IMR-90 (cell line): ENCODE measurements around the gene PCIF1. TPM values are rescaled to one million over a fixed set of nuclear protein-coding genes. Genes with fewer than 3 reads are reported as not detected.
"Not testable (repeated sequence)": the region's sequence is repeated elsewhere in the genome, so short reads cannot be mapped to it uniquely, and the experiment has no call there.

ENCODE experiments used
- ATAC-seq: fragments of 200-7000 bp; cut with Tn5 transposase; 2 replicates; pipeline ENCODE4 v1.9.1; 2020; ENCODE audit warnings: low read depth, mild to moderate bottlenecking, moderate library complexity
- BruUV-seq: library from RNA; stranded (reverse); fragments of 400-500 nt; replicated peaks from 2 replicates; lab custom pipeline; 2021; lab: Mats Ljungman, UMichigan
- CTCF ChIA-PET: fragments of 300-600 bp; formaldehyde crosslinking; extraction: SDS; loops from one replicate; lab custom pipeline; 2021; ENCODE audit warnings: antibody characterized with exemption; lab: Yijun Ruan, JAX
- POLR2A ChIA-PET: fragments of 300-600 bp; sonication (Branson Sonifier 250); formaldehyde crosslinking; loops from one replicate; lab custom pipeline; 2022; ENCODE audit warnings: antibody characterized with exemption; ENCODE audit not compliant: unreplicated experiment; lab: Charles Lee
- DNase-seq: peaks from one replicate; pipeline ENCODE4 v3.0.0; 2013
- H2AFZ ChIP-seq: replicated peaks from 2 replicates; pipeline ENCODE3; 2013; ENCODE audit warnings: low read length, mild to moderate bottlenecking; ENCODE audit not compliant: poor library complexity
- H2AK5ac ChIP-seq: 2 replicates; pipeline ENCODE4 v1.6.1; 2013; ENCODE audit warnings: low read depth, low read length, inconsistent platforms
- H2AK9ac ChIP-seq: replicated peaks from 2 replicates; pipeline ENCODE3; 2013; ENCODE audit warnings: mild to moderate bottlenecking, low read depth, low read length, moderate library complexity; ENCODE audit not compliant: poor library complexity
- H2BK120ac ChIP-seq: 2 replicates; pipeline ENCODE4 v1.6.1; 2013; ENCODE audit warnings: low read depth, low read length, inconsistent platforms
- H2BK15ac ChIP-seq: 3 replicates; pipeline ENCODE4 v1.6.1; 2013; ENCODE audit warnings: low read depth, low read length, inconsistent platforms
- H2BK20ac ChIP-seq: 2 replicates; pipeline ENCODE4 v1.6.1; 2013; ENCODE audit warnings: low read depth, mild to moderate bottlenecking, inconsistent platforms, low read length, moderate library complexity
- H2BK5ac ChIP-seq: 2 replicates; pipeline ENCODE4 v1.6.1; 2013; ENCODE audit warnings: mild to moderate bottlenecking, low read depth, low read length, inconsistent platforms; ENCODE audit not compliant: poor library complexity, severe bottlenecking
- H3K14ac ChIP-seq: replicated peaks from 2 replicates; pipeline ENCODE4 v1.6.1; 2013; ENCODE audit warnings: low read depth, low read length, inconsistent platforms
- H3K18ac ChIP-seq: 2 replicates; pipeline ENCODE4 v1.6.1; 2013; ENCODE audit warnings: low read depth, low read length, control low read depth
- H3K23ac ChIP-seq: 2 replicates; pipeline ENCODE4 v1.6.1; 2013; ENCODE audit warnings: low read depth, low read length, inconsistent platforms
- H3K27ac ChIP-seq: 2 replicates; pipeline ENCODE4 v1.5.1; 2013; ENCODE audit warnings: mild to moderate bottlenecking, control low read depth, low read length; ENCODE audit not compliant: insufficient read depth
- H3K27me3 ChIP-seq: 2 replicates; pipeline ENCODE4 v1.6.1; 2013; ENCODE audit warnings: low read length; ENCODE audit not compliant: control insufficient read depth, insufficient read depth
- H3K36me3 ChIP-seq: 2 replicates; pipeline ENCODE4 v1.6.1; 2013; ENCODE audit warnings: low read length, mixed read lengths; ENCODE audit not compliant: control insufficient read depth, insufficient read depth
- H3K4ac ChIP-seq: 2 replicates; pipeline ENCODE4 v1.6.1; 2013; ENCODE audit warnings: low read depth, low read length, inconsistent platforms
- H3K4me1 ChIP-seq: 2 replicates; pipeline ENCODE4 v1.6.1; 2013; ENCODE audit warnings: low read length, mixed read lengths; ENCODE audit not compliant: control insufficient read depth, insufficient read depth
- H3K4me2 ChIP-seq: 2 replicates; pipeline ENCODE4 v1.6.1; 2013; ENCODE audit warnings: low read depth, mild to moderate bottlenecking, control low read depth, low read length, moderate library complexity
- H3K4me3 ChIP-seq: 2 replicates; pipeline ENCODE4 v1.5.1; 2013; ENCODE audit warnings: low read depth, mild to moderate bottlenecking, control low read depth, low read length, moderate library complexity; ENCODE audit not compliant: insufficient read depth
- H3K56ac ChIP-seq: 2 replicates; pipeline ENCODE4 v1.6.1; 2013; ENCODE audit warnings: low read length, inconsistent platforms; ENCODE audit not compliant: insufficient read depth; ENCODE audit errors: extremely low read depth
- H3K79me1 ChIP-seq, 2 experiments: 2 replicates each; pipeline ENCODE4 v1.6.1; 2013; ENCODE audit warnings: low read length in 2 of 2, inconsistent platforms in 1 of 2, low read depth in 1 of 2
- H3K9ac ChIP-seq: 2 replicates; pipeline ENCODE4 v1.6.1; 2013; ENCODE audit warnings: low read depth, low read length, control low read depth
- H3K9me1 ChIP-seq: 2 replicates; pipeline ENCODE4 v1.6.1; 2013; ENCODE audit warnings: low read length, inconsistent platforms; ENCODE audit not compliant: insufficient read depth
- H3K9me3 ChIP-seq: 2 replicates; pipeline ENCODE4 v1.6.1; 2013; ENCODE audit warnings: low read length; ENCODE audit not compliant: control insufficient read depth, insufficient read depth
- H4K20me1 ChIP-seq: 2 replicates; pipeline ENCODE4 v1.6.1; 2013; ENCODE audit warnings: low read length, inconsistent platforms; ENCODE audit not compliant: insufficient read depth
- H4K5ac ChIP-seq: 2 replicates; pipeline ENCODE4 v1.6.1; 2013; ENCODE audit warnings: mild to moderate bottlenecking, low read depth, low read length, control low read depth
- H4K8ac ChIP-seq, 2 experiments: 2 replicates each; pipeline ENCODE4 v1.6.1; 2013; ENCODE audit warnings: low read depth in 2 of 2, low read length in 2 of 2, control low read depth in 1 of 2, inconsistent platforms in 1 of 2
- H4K91ac ChIP-seq: 2 replicates; pipeline ENCODE4 v1.6.1; 2013; ENCODE audit warnings: low read depth, low read length, inconsistent platforms; ENCODE audit not compliant: insufficient read depth
- CHD1 ChIP-seq: IDR thresholded peaks from 2 replicates; pipeline ENCODE4 v1.6.1; 2012; ENCODE audit warnings: low read depth, low read length, improper control_type of control experiment
- MXI1 ChIP-seq: IDR thresholded peaks from 2 replicates; pipeline ENCODE4 v1.6.1; 2012; ENCODE audit warnings: low read depth, mild to moderate bottlenecking, low read length, moderate library complexity, borderline replicate concordance
- POLR2A ChIP-seq: IDR thresholded peaks from 2 replicates; pipeline ENCODE4 v1.6.1; 2012; ENCODE audit warnings: mild to moderate bottlenecking, low read depth, low read length
- SMC3 ChIP-seq: fragments of 150-350 bp; IDR thresholded peaks from 2 replicates; pipeline ENCODE4 v1.6.1; 2016; ENCODE audit warnings: low read depth, mild to moderate bottlenecking, antibody characterized with exemption, low read length, moderate library complexity
- WGBS, 2 experiments: methylation state at CpG; one replicate each; pipeline versions ENCODE4 v1.1.5 to v1.1.7; 2013; ENCODE audit warnings: missing lambda C conversion rate in 2 of 2; ENCODE audit not compliant: insufficient read length in 1 of 2; ENCODE audit errors: extremely low coverage in 2 of 2; 5-methylcytosine and 5-hydroxymethylcytosine counted together
- dilution Hi-C: fragments of 300-500 bp; cut with HindIII; formaldehyde crosslinking; loops from one replicate; pipeline ENCODE4 v1.14.3; 2018; ENCODE audit warnings: low sequenced_read_pairs; ENCODE audit not compliant: unreplicated experiment
- in situ Hi-C: fragments of 300-500 bp; cut with MboI; formaldehyde crosslinking; loops from 3 replicates; pipeline ENCODE4 v1.14.3; 2019; ENCODE audit warnings: low sequenced_read_pairs, inconsistent platforms, mixed read lengths
- intact Hi-C: fragments of 100-400 bp; cut with micrococcal nuclease; formaldehyde crosslinking; loops from 2 replicates; pipeline ENCODE4 v1.10.0; 2022
- polyA plus RNA-seq, 3 experiments: library from polyadenylated mRNA; depleted of rRNA; stranded (reverse); fragments of >200 nt; gene quantifications; 2 replicates each; pipeline ENCODE4 v1.2.3, GENCODE V29; 2012; ENCODE audit warnings: low replicate concordance in 1 of 3
- total RNA-seq: library from RNA; depleted of rRNA; stranded (reverse); fragments of >200 nt; gene quantifications from 2 replicates; pipeline ENCODE4 v1.2.3, GENCODE V29; 2012
- TF ChIP-seq, protein P1 (sequence below): conservative IDR thresholded peaks from 2 replicates; pipeline ENCODE4 v1.5.1; 2012; ENCODE audit warnings: mild to moderate bottlenecking, low read depth, low read length, improper control_type of control experiment

The PCIF1 gene
- total and polyA plus RNA-seq, 2 of the 4 experiments (the other 2 are of a cell fraction) = 5.4 to 18.3 TPM

DNA sequence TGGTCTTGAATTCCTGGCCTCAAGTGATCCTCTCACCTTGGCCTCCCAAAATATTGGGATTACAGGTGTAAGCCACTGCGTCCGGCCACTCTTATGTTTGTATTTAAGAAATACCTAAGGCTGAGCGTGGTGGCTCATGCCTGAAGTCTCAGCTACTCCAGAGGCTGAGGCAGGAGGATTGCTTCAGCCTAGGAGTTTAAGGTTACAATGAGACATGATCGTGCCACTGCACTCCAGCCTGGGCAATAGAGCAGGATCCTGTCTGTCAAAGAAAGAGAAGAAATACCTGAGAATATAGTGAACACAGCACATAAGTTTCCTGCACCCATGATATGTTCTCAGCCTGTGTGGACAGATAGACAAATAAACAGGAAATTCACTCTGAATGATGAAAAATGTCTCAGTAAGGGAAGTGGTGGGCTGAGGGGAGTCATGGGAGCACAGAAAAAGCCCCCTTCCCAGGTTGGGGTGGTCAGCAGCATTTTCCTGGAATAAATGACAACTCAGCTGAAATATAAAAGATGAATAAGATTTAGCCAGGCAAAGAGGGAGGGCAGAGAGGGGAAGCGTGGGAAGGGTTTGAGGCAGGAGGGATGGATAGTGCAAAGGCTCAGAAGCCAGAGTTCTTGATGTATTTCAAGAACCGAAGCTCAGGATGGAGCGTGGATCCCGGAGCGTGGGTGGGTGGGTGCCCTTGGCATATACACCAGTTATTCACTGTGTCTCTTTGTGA is 60.4 kb downstream of the PCIF1 start:
- BruUV-seq = no TSS peak
- TF ChIP-seq SMC3 (no peak), CHD1 (no peak), POLR2A (no peak), MXI1 (no peak)
- TF ChIP-seq, protein P1, sequence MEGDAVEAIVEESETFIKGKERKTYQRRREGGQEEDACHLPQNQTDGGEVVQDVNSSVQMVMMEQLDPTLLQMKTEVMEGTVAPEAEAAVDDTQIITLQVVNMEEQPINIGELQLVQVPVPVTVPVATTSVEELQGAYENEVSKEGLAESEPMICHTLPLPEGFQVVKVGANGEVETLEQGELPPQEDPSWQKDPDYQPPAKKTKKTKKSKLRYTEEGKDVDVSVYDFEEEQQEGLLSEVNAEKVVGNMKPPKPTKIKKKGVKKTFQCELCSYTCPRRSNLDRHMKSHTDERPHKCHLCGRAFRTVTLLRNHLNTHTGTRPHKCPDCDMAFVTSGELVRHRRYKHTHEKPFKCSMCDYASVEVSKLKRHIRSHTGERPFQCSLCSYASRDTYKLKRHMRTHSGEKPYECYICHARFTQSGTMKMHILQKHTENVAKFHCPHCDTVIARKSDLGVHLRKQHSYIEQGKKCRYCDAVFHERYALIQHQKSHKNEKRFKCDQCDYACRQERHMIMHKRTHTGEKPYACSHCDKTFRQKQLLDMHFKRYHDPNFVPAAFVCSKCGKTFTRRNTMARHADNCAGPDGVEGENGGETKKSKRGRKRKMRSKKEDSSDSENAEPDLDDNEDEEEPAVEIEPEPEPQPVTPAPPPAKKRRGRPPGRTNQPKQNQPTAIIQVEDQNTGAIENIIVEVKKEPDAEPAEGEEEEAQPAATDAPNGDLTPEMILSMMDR = no peak
- no peak overlapping the region for H3K4me3 ChIP-seq
- no peaks in the 10 kb centered on the region for H3K9me1 ChIP-seq
- H4K91ac ChIP-seq = no peak overlapping the region
- no peak overlapping the region for H2AK5ac ChIP-seq
- no peak overlapping the region for H2BK5ac ChIP-seq
- ATAC-seq (no peak), DNase-seq (no peak)
- ChIA-PET CTCF (no interaction called here), POLR2A (no interaction called here)
- H4K20me1 ChIP-seq = no peaks in the 10 kb centered on the region
- intact Hi-C loops = no loop called here
- H4K5ac ChIP-seq = no peak overlapping the region
- no peak overlapping the region for H4K8ac ChIP-seq
- no peak overlapping the region for H2AFZ ChIP-seq
- no peak overlapping the region for H3K9ac ChIP-seq
- in situ Hi-C loops = no loop called here
- H3K18ac ChIP-seq = no peak overlapping the region
- 82% methylated on average over 3 of the region's 9 CpGs; no CpG with 5 or more reads in 1 of the 2 experiments for WGBS, 2 experiments
- no peak overlapping the region for H3K23ac ChIP-seq
- dilution Hi-C loops = no loop called here
- no peak overlapping the region for H3K4ac ChIP-seq
- H2BK120ac ChIP-seq = no peak overlapping the region
- H3K9me3 ChIP-seq = no peaks in the 10 kb centered on the region
- no peak overlapping the region for H3K56ac ChIP-seq
- H2AK9ac ChIP-seq = no peak overlapping the region
- no peaks in the 10 kb centered on the region for H3K4me1 ChIP-seq
- H3K4me2 ChIP-seq = no peak overlapping the region
- no peak overlapping the region for H2BK15ac ChIP-seq
- H3K79me1 ChIP-seq = no peaks in the 10 kb centered on the region
- no peaks in the 10 kb centered on the region for H3K36me3 ChIP-seq
- no peak overlapping the region for H2BK20ac ChIP-seq
- no peak overlapping the region for H3K27ac ChIP-seq
- H3K14ac ChIP-seq = no peak overlapping the region
- H3K27me3 ChIP-seq = peaks cover 35% of the 10 kb centered on the region

DNA sequence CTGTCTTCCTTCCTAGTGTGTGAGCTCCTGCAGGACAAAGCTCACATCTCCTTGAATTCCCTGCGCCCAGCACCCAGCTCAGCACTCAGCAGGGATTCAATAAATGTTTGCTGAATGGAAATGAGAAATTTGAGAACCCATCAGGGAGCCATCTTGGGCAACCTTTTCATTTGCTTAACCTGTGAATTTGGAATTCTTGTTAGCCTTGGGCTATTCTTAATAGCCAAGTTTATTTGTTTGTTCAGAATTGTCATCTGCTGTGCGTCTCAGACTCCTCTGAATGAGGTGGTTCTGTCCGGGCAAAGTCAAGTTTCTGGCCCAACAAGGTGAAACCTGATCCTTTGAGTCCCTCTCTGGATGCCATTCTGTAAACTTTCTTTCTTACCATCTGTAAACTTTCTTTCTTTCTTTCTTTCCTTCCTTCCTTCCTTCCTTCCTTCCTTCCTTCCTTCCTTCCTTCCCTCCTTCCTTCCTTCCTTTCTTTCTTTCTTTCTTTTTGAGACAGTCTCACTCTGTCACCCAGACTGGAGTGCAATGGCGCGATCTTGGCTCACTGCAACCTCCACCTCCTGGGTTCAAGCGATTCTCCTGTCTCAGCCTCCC is 61.1 kb downstream of the PCIF1 start:
- H4K5ac ChIP-seq, dilution Hi-C loops, H3K36me3 ChIP-seq, H3K23ac ChIP-seq, intact Hi-C loops, H4K8ac ChIP-seq, H2BK5ac ChIP-seq, H3K14ac ChIP-seq, BruUV-seq, H3K4me2 ChIP-seq, H3K4me3 ChIP-seq, H3K4me1 ChIP-seq, H3K56ac ChIP-seq, ATAC-seq, H2BK15ac ChIP-seq, H3K9ac ChIP-seq, H2AFZ ChIP-seq, H3K4ac ChIP-seq, POLR2A ChIA-PET, H2AK5ac ChIP-seq, H2BK120ac ChIP-seq, H3K27ac ChIP-seq, in situ Hi-C loops, H2AK9ac ChIP-seq, DNase-seq, H3K18ac ChIP-seq, H2BK20ac ChIP-seq, H4K20me1 ChIP-seq, H4K91ac ChIP-seq, H3K9me1 ChIP-seq, H3K9me3 ChIP-seq, CTCF ChIA-PET, H3K79me1 ChIP-seq: not testable (repeated sequence)
- H3K27me3 ChIP-seq = peaks cover 41% of the 10 kb centered on the region
- 60% methylated on average over 3 of the region's 6 CpGs; no CpG with 5 or more reads in 1 of the 2 experiments for WGBS, 2 experiments
